K562 (cell line): ENCODE results near the gene THBS1. TPM values are rescaled to one million over a fixed set of nuclear protein-coding genes. Genes with fewer than 3 reads are reported as not detected.

Experiments used
- ATAC-seq: fragments of 200-7000 bp; cut with Tn5 transposase; 3 replicates; pipeline ENCODE4 v1.9.1; 2020; ENCODE audit warnings: moderate library complexity
- BruUV-seq: library from RNA; stranded (reverse); fragments of 400-500 nt; replicated peaks from 2 replicates; lab custom pipeline; 2021; lab: Mats Ljungman, UMichigan
- CTCF ChIA-PET: fragments of 300-600 bp; formaldehyde crosslinking; extraction: SDS; loops from one replicate; lab custom pipeline; 2021; ENCODE audit warnings: low intra/inter-chr PET ratio; lab: Yijun Ruan, JAX
- POLR2A ChIA-PET: fragments of 300-600, 350-650 bp; sonication (Branson Sonifier 250); formaldehyde crosslinking; extraction: SDS; loops from one replicate; lab custom pipeline; 2021; ENCODE audit warnings: antibody characterized with exemption, inconsistent platforms; lab: Yijun Ruan, JAX
- DNase-seq, 4 experiments: peaks; one replicate each; pipeline versions ENCODE4 v3.0.0 to v3.0.0-alpha.2; 2011 to 2018; ENCODE audit warnings: low spot score in 3 of 4, mixed read lengths in 3 of 4; ENCODE audit errors: extremely low read depth in 1 of 4
- FAIRE-seq: peaks from 2 replicates; lab custom pipeline; 2011; peaks lifted over from hg19 to GRCh38; lab: Jason Lieb, UNC
- H2AFZ ChIP-seq: 2 replicates; pipeline ENCODE4 v1.6.0; 2011; ENCODE audit warnings: low read depth, low read length, control low read depth, inconsistent platforms
- H3K27ac ChIP-seq: fragments of 200-600 bp; 3 replicates; pipeline ENCODE4 v1.8.0; 2011; ENCODE audit warnings: low read depth, mild to moderate bottlenecking, control low read depth, inconsistent platforms, low read length, moderate library complexity, mixed read lengths; ENCODE audit errors: extremely low read depth
- H3K27me3 ChIP-seq, 2 experiments: fragments of 300-600 bp in 1 of 2; 2 replicates in 1 of 2; 3 replicates in 1 of 2; pipeline versions ENCODE4 v1.6.0 to v1.8.0; 2011; ENCODE audit warnings: inconsistent platforms in 2 of 2, low read length in 2 of 2, mild to moderate bottlenecking in 1 of 2, mixed read lengths in 1 of 2, moderate library complexity in 1 of 2; ENCODE audit not compliant: control insufficient read depth in 2 of 2, insufficient read depth in 2 of 2
- H3K36me3 ChIP-seq: fragments of 300-600 bp; 3 replicates; pipeline ENCODE4 v1.8.0; 2011; ENCODE audit warnings: mild to moderate bottlenecking, low read length, inconsistent platforms; ENCODE audit not compliant: control insufficient read depth, insufficient read depth
- H3K4me1 ChIP-seq, 2 experiments: fragments of 200-600 bp in 1 of 2; replicated peaks in 1 of 2; 2 replicates in 1 of 2; 3 replicates in 1 of 2; pipeline versions ENCODE4 v1.5.1 to v1.8.0; 2011; ENCODE audit warnings: inconsistent platforms in 2 of 2, low read length in 2 of 2, mild to moderate bottlenecking in 1 of 2, mixed read lengths in 1 of 2, moderate library complexity in 1 of 2; ENCODE audit not compliant: control insufficient read depth in 2 of 2, insufficient read depth in 2 of 2
- H3K4me2 ChIP-seq: 2 replicates; pipeline ENCODE4 v1.6.1; 2011; ENCODE audit warnings: low read length, control low read depth, inconsistent platforms, mixed read lengths; ENCODE audit not compliant: insufficient read depth
- H3K4me3 ChIP-seq: fragments of 200-600 bp; sonication (generic), shearing (Covaris generic); 2 replicates; pipeline ENCODE4 v1.5.1; 2016; ENCODE audit warnings: control low read depth, inconsistent platforms
- H3K79me2 ChIP-seq: fragments of 200-600 bp; 3 replicates; pipeline ENCODE4 v1.8.0; 2011; ENCODE audit warnings: low read length, inconsistent platforms; ENCODE audit not compliant: control insufficient read depth, insufficient read depth
- H3K9ac ChIP-seq, 2 experiments: 2 replicates each; pipeline versions ENCODE4 v1.6.0 to v1.6.1; 2011; ENCODE audit warnings: low read depth in 2 of 2, low read length in 2 of 2, control low read depth in 1 of 2, inconsistent platforms in 1 of 2, mild to moderate bottlenecking in 1 of 2, mixed read lengths in 1 of 2; ENCODE audit not compliant: insufficient read depth in 1 of 2
- H3K9me1 ChIP-seq: one replicate; pipeline ENCODE4 v1.6.0; 2011; ENCODE audit warnings: inconsistent platforms, mild to moderate bottlenecking, low read length, moderate library complexity; ENCODE audit not compliant: control insufficient read depth, insufficient read depth
- H3K9me3 ChIP-seq: replicated peaks from 2 replicates; pipeline ENCODE4 v1.5.1; 2011; ENCODE audit warnings: low read depth, low read length, inconsistent platforms; ENCODE audit not compliant: control insufficient read depth, insufficient read depth
- H4K20me1 ChIP-seq: replicated peaks from 2 replicates; pipeline ENCODE4 v1.6.1; 2011; ENCODE audit warnings: low read length, inconsistent platforms, mixed read lengths; ENCODE audit not compliant: control insufficient read depth, insufficient read depth
- CTCF ChIP-seq, 3 experiments: IDR thresholded peaks in 2 of 3; conservative IDR thresholded peaks in 1 of 3; 2 replicates each; pipeline ENCODE4 v1.5.1; 2011 to 2012; ENCODE audit warnings: low read length in 3 of 3, mild to moderate bottlenecking in 3 of 3, control low read depth in 2 of 3, improper control_type of control experiment in 1 of 3, inconsistent platforms in 1 of 3, low read depth in 1 of 3, mixed read lengths in 1 of 3, moderate library complexity in 1 of 3; ENCODE audit not compliant: insufficient read depth in 2 of 3
- HNRNPLL ChIP-seq: fragments of 200-400 bp; formaldehyde crosslinking; IDR thresholded peaks from 2 replicates; pipeline ENCODE4 v1.6.1; 2017; ENCODE audit warnings: low read length, low read depth, mild to moderate bottlenecking; ENCODE audit not compliant: poor library complexity, severe bottlenecking
- KLF10 ChIP-seq: fragments of 250-450 bp; sonication (Bioruptor Pico); IDR thresholded peaks from 2 replicates; pipeline ENCODE4 v1.6.1; 2021; ENCODE audit warnings: matching md5 sums
- MCM5 ChIP-seq: fragments of 450-650 bp; IDR thresholded peaks from 2 replicates; pipeline ENCODE4 v1.6.1; 2016; ENCODE audit warnings: low read depth
- PHTF2 ChIP-seq: fragments of 250-450 bp; sonication (Bioruptor Pico); IDR thresholded peaks from 2 replicates; pipeline ENCODE4 v1.5.0; 2021; ENCODE audit warnings: mild to moderate bottlenecking
- POLR3A ChIP-seq: IDR thresholded peaks from 2 replicates; pipeline ENCODE4 v1.6.1; 2011; ENCODE audit warnings: borderline replicate concordance, mild to moderate bottlenecking, moderate library complexity; ENCODE audit not compliant: insufficient read length, insufficient read depth; ENCODE audit errors: extremely low read depth
- VEZF1 ChIP-seq: fragments of 200-800 bp; sonication (Bioruptor generic); IDR thresholded peaks from 2 replicates; pipeline ENCODE4 v1.6.1; 2017; ENCODE audit warnings: missing genetic modification characterization, missing compliant biosample characterization
- ZBTB8A ChIP-seq: fragments of 450-650 bp; IDR thresholded peaks from 2 replicates; pipeline ENCODE4 v1.6.1; 2018; ENCODE audit warnings: mild to moderate bottlenecking, moderate library complexity; ENCODE audit not compliant: partially characterized antibody
- ZFP36 ChIP-seq: fragments of 150-350 bp; IDR thresholded peaks from 2 replicates; pipeline ENCODE4 v1.6.1; 2018; ENCODE audit warnings: low read length, low read depth; ENCODE audit not compliant: partially characterized antibody
- WGBS: fragments of 100-300 bp; shearing (Covaris generic); methylation state at CpG from one replicate; pipeline ENCODE4 v1.1.6; 2016; ENCODE audit warnings: low coverage, mixed read lengths; ENCODE audit not compliant: insufficient coverage; ENCODE audit errors: missing lambda C conversion rate; 5-methylcytosine and 5-hydroxymethylcytosine counted together
- in situ Hi-C: fragments of 300-500 bp; cut with MboI; formaldehyde crosslinking; loops from 4 replicates; pipeline ENCODE4 v1.15.0; 2018; ENCODE audit warnings: inconsistent platforms, mixed read lengths
- intact Hi-C: fragments of 100-400 bp; cut with micrococcal nuclease; formaldehyde crosslinking; loops from 2 replicates; pipeline ENCODE4 v1.14.2; 2022
- polyA plus RNA-seq, 8 experiments: library from polyadenylated mRNA; depleted of rRNA in 4 of 8; stranded (reverse) in 5 of 8; unstranded in 3 of 8; fragments of >200 nt; fragmentation: Nextera tagmentation in 2 of 8; fragmentation: Illumina TruSeq in 1 of 8; extraction: Ambion mirVana in 2 of 8; extraction: Trizol in 1 of 8; gene quantifications; 2 replicates each; pipeline versions ENCODE4 v1.2.1 to v1.2.3, GENCODE V29; 2011 to 2014; ENCODE audit warnings: inconsistent platforms in 1 of 8, missing spikeins in 1 of 8
- total RNA-seq, 7 experiments: library from RNA; depleted of rRNA in 6 of 7; stranded (reverse); fragments of >200 nt in 6 of 7; fragmentation: Illumina TruSeq in 2 of 7; extraction: Trizol in 2 of 7; gene quantifications; 2 replicates each; pipeline versions ENCODE4 v1.2.1 to v1.2.3, GENCODE V29; 2011 to 2021; ENCODE audit warnings: low replicate concordance in 1 of 7

THBS1 gene
- total and polyA plus RNA-seq, 9 of the 15 experiments (the other 6 are each of a cell fraction or from before 2014, with no cell fraction given) = 0.04 to 1.3 (median 0.40) TPM

GRCh38 chr15:39581242-39581792, 438 bp downstream of the THBS1 start (continued):
- TF ChIP-seq VEZF1 (CRISPR knock-in tag) (no peak), MCM5 (no peak), KLF10 (no peak), HNRNPLL (no peak), ZBTB8A (no peak), ZFP36 (no peak), PHTF2 (CRISPR knock-in tag) (no peak)

GRCh38 chr15:39581793-39582285, 960 bp downstream of the THBS1 start:
- peaks cover 31 to 50% of the 10 kb centered on the region in 2 experiments; a peak in 4 of 5 replicates for H3K27me3 ChIP-seq
- ChIA-PET POLR2A (interaction anchor here (0.6 to 0.7 kb wide), 2 partner anchors 444 to 1581 kb away, joined by 3 to 5 read pairs; no protein-coding TSS in a partner anchor), CTCF (no interaction called here)
- FAIRE-seq (no peak), ATAC-seq (no peak), DNase-seq (peak in 2 of 4 experiments; percentile 9 to 18)
- no peak overlapping the region for H3K9ac ChIP-seq
- no peaks in the 10 kb centered on the region for H3K36me3 ChIP-seq
- WGBS = 3% methylated on average over 12 of the region's 13 CpGs
- TF ChIP-seq CTCF (IDR thresholded peaks at IDR 0.05 in 2 of 3, conservative IDR thresholded peaks at IDR 0.05 in 1 of 3; ENCODE audit: insufficient read depth in 2 of 3, low read depth in 1 of 3, low read length in 3 of 3) (0 out of 6 replicates have a peak, but pooled peaks of 2 of the 3 experiments have one; percentile 16 to 18), POLR3A (no peak)
- no peak overlapping the region for H3K27ac ChIP-seq
- H3K79me2 ChIP-seq = no peaks in the 10 kb centered on the region
- no peak overlapping the region for H3K4me2 ChIP-seq
- in situ Hi-C loops = loop anchor here (25.0 kb wide), 1 partner anchor 770 kb away; no protein-coding TSS in a partner anchor
- peaks cover 0 to 12% of the 10 kb centered on the region in 2 experiments; a peak in 1 of 5 replicates for H3K4me1 ChIP-seq
- 0 out of 2 replicates have a peak, but pooled peaks cover 3% of the 10 kb centered on the region for H4K20me1 ChIP-seq
- H3K4me3 ChIP-seq = no peak overlapping the region
- H3K9me1 ChIP-seq = no peaks in the 10 kb centered on the region
- BruUV-seq = no TSS peak
- H2AFZ ChIP-seq = no peak overlapping the region
- intact Hi-C loops = loop anchor here (2.0 to 10.0 kb wide), 6 partner anchors 175 to 877 kb away; no protein-coding TSS in a partner anchor
- H3K9me3 ChIP-seq = peaks cover 7% of the 10 kb centered on the region
